HepG2 (cell line): ENCODE data around the gene ZBTB45. TPM values are rescaled to one million over a fixed set of nuclear protein-coding genes. Genes with fewer than 3 reads are reported as not detected.

Experiments
- ATAC-seq: fragments of 200-7000 bp; cut with Tn5 transposase; 3 replicates; pipeline ENCODE4 v1.9.1; 2020; ENCODE audit warnings: mild to moderate bottlenecking, moderate library complexity
- BruUV-seq: library from RNA; stranded (reverse); fragments of 400-500 nt; replicated peaks from 2 replicates; lab custom pipeline; 2021; lab: Mats Ljungman, UMichigan
- CTCF ChIA-PET: fragments of 300-600 bp; formaldehyde crosslinking; extraction: SDS; loops from one replicate; lab custom pipeline; 2021; ENCODE audit warnings: low total read pairs, inconsistent platforms, low intra/inter-chr PET ratio; lab: Yijun Ruan, JAX
- POLR2A ChIA-PET: fragments of 350-600 bp; sonication (Branson Sonifier 250); formaldehyde crosslinking; loops from one replicate; lab custom pipeline; 2020; ENCODE audit warnings: antibody characterized with exemption, inconsistent platforms; lab: Yijun Ruan, JAX
- DNase-seq: peaks from one replicate; pipeline ENCODE4 v3.0.0-alpha.2; 2015; ENCODE audit warnings: low spot score
- FAIRE-seq: peaks from 3 replicates; lab custom pipeline; 2011; peaks lifted over from hg19 to GRCh38; lab: Jason Lieb, UNC
- H2AFZ ChIP-seq: one replicate; pipeline ENCODE4 v1.6.1; 2011; ENCODE audit warnings: low read length, inconsistent platforms
- H3K27ac ChIP-seq: fragments of 300-600 bp; 3 replicates; pipeline ENCODE4 v1.8.0; 2011; ENCODE audit warnings: mixed run types, mild to moderate bottlenecking, mixed read lengths, low read length, inconsistent platforms; ENCODE audit not compliant: insufficient read depth; ENCODE audit errors: extremely low read length
- H3K27me3 ChIP-seq, 2 experiments: fragments of 200-600 bp in 1 of 2; 2 replicates in 1 of 2; 3 replicates in 1 of 2; pipeline versions ENCODE4 v1.6.0 to v1.8.0; 2011; ENCODE audit warnings: low read length in 2 of 2, mild to moderate bottlenecking in 2 of 2, moderate library complexity in 2 of 2, inconsistent platforms in 1 of 2; ENCODE audit not compliant: insufficient read depth in 2 of 2, control insufficient read depth in 1 of 2
- H3K36me3 ChIP-seq, 2 experiments: fragments of 200-600 bp in 1 of 2; replicated peaks in 1 of 2; 2 replicates in 1 of 2; 3 replicates in 1 of 2; pipeline versions ENCODE4 v1.5.1 to v1.8.0; 2011; ENCODE audit warnings: low read length in 2 of 2, inconsistent platforms in 1 of 2; ENCODE audit not compliant: insufficient read depth in 2 of 2, control insufficient read depth in 1 of 2
- H3K4me1 ChIP-seq: 2 replicates; pipeline ENCODE4 v1.5.1; 2012; ENCODE audit warnings: low read length, inconsistent platforms; ENCODE audit not compliant: insufficient read depth
- H3K4me2 ChIP-seq: 2 replicates; pipeline ENCODE4 v1.6.0; 2011; ENCODE audit warnings: low read depth, low read length, inconsistent platforms
- H3K4me3 ChIP-seq, 3 experiments: fragments of 200-600 bp in 1 of 3; sonication (generic), shearing (Covaris generic) in 1 of 3; replicated peaks in 1 of 3; 2 replicates each; pipeline ENCODE4 v1.5.1; 2011 to 2016; ENCODE audit warnings: low read length in 3 of 3, inconsistent platforms in 2 of 3, low read depth in 2 of 3, mild to moderate bottlenecking in 2 of 3, control low read depth in 1 of 3, mixed read lengths in 1 of 3; ENCODE audit not compliant: insufficient read depth in 1 of 3
- H3K79me2 ChIP-seq: one replicate; pipeline ENCODE4 v1.6.1; 2011; ENCODE audit warnings: low read length, inconsistent platforms; ENCODE audit not compliant: insufficient read depth
- H3K9ac ChIP-seq: 2 replicates; pipeline ENCODE4 v1.6.0; 2011; ENCODE audit warnings: mild to moderate bottlenecking, low read depth, low read length, inconsistent platforms; ENCODE audit not compliant: insufficient read depth
- H3K9me3 ChIP-seq: 2 replicates; pipeline ENCODE4 v1.5.1; 2012; ENCODE audit warnings: mild to moderate bottlenecking, low read length
- H4K20me1 ChIP-seq: 2 replicates; pipeline ENCODE4 v1.6.0; 2011; ENCODE audit warnings: inconsistent platforms, mild to moderate bottlenecking, low read length, moderate library complexity; ENCODE audit not compliant: insufficient read depth
- CBX1 ChIP-seq: IDR thresholded peaks from one replicate; pipeline ENCODE4 v1.6.1; 2016; ENCODE audit warnings: antibody characterized with exemption, low read depth
- MAFK ChIP-seq, 2 experiments: IDR thresholded peaks in 1 of 2; conservative IDR thresholded peaks in 1 of 2; 2 replicates each; pipeline ENCODE4 v1.6.1; 2011; ENCODE audit warnings: improper control_type of control experiment in 2 of 2, low read length in 2 of 2
- RFX3 ChIP-seq: IDR thresholded peaks from 2 replicates; pipeline ENCODE4 v1.6.1; 2016; ENCODE audit warnings: missing biosample characterization, missing genetic modification reagents
- SAP130 ChIP-seq: IDR thresholded peaks from 2 replicates; pipeline ENCODE4 v1.6.1; 2016; ENCODE audit warnings: low read depth
- ZNF780A ChIP-seq: sonication (generic); formaldehyde crosslinking; IDR thresholded peaks from 2 replicates; pipeline ENCODE4 v1.8.0; 2022; ENCODE audit warnings: mild to moderate bottlenecking, missing genetic modification reagents, moderate library complexity
- ZSCAN20 ChIP-seq: sonication (generic); formaldehyde crosslinking; IDR thresholded peaks from 2 replicates; pipeline ENCODE4 v1.4.0; 2020; ENCODE audit warnings: missing genetic modification reagents, mild to moderate bottlenecking, borderline replicate concordance
- WGBS: methylation state at CpG from one replicate; pipeline ENCODE4 v1.1.6; 2017; ENCODE audit warnings: low lambda C conversion rate; 5-methylcytosine and 5-hydroxymethylcytosine counted together
- in situ Hi-C: cut with HindIII; loops from 2 replicates; pipeline ENCODE4 v1.10.0; 2017; ENCODE audit warnings: low pct_unique_long_range_greater_than_20kb; ENCODE audit not compliant: extremely low pct_ligation_motif_present
- intact Hi-C: fragments of 100-400 bp; cut with micrococcal nuclease; formaldehyde crosslinking; loops from one replicate; pipeline ENCODE4 v1.10.0; 2022; ENCODE audit not compliant: unreplicated experiment
- polyA plus RNA-seq, 8 experiments: library from polyadenylated mRNA; depleted of rRNA in 3 of 8; stranded (reverse) in 7 of 8; unstranded in 1 of 8; fragments of >200 nt; fragmentation: Illumina TruSeq in 4 of 8; extraction: Trizol in 4 of 8; gene quantifications; 2 replicates each; pipeline versions ENCODE4 v1.2.1 to v1.2.3, GENCODE V29; 2011 to 2016; ENCODE audit warnings: low read depth in 4 of 8, missing spikeins in 1 of 8, mixed read lengths in 1 of 8; ENCODE audit not compliant: insufficient read depth in 1 of 8
- total RNA-seq, 5 experiments: library from RNA; depleted of rRNA; stranded (reverse); fragments of >200 nt; fragmentation: Illumina TruSeq; extraction: Trizol; gene quantifications; 2 replicates each; pipeline ENCODE4 v1.2.3, GENCODE V29; 2016; ENCODE audit warnings: low read depth in 1 of 5
- TF ChIP-seq, protein P1 (sequence below): sonication (generic); formaldehyde crosslinking; IDR thresholded peaks from 2 replicates; pipeline ENCODE4 v1.4.0; 2020; ENCODE audit warnings: missing genetic modification reagents
- TF ChIP-seq, protein P2 (sequence below): sonication (generic); formaldehyde crosslinking; IDR thresholded peaks from 2 replicates; pipeline ENCODE4 v1.5.1; 2020; ENCODE audit warnings: mild to moderate bottlenecking, missing genetic modification reagents, moderate library complexity
- TF ChIP-seq, protein P3 (sequence below): IDR thresholded peaks from 2 replicates; pipeline ENCODE4 v1.6.1; 2016; ENCODE audit warnings: mild to moderate bottlenecking
- TF ChIP-seq, protein P4 (sequence below): sonication (generic); formaldehyde crosslinking; IDR thresholded peaks from 2 replicates; pipeline ENCODE4 v1.9.0; 2021; ENCODE audit warnings: mild to moderate bottlenecking, missing genetic modification reagents

The ZBTB45 gene
- total and polyA plus RNA-seq, 2 of the 13 experiments (the other 11 are each of a cell fraction or from before 2014, with no cell fraction given): 3.0 to 3.7 TPM

DNA sequence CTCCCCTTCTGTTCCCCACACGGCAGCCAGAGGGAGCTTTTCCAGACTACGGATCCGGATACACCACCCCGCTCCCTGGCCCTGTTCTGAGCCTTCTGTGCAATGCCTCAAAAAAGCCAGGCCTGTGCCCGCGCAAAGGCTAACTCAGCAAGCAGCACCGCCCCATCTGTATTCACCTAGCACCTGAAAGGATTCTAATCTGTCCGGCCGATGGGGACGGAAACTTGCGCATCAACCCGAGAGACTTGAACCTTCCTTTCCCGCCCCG, 589 bp downstream of the ZBTB45 start:
- 2% methylated on average over 9 of the region's 14 CpGs for WGBS
- peaks cover 25% of the 10 kb centered on the region for H3K79me2 ChIP-seq
- ChIA-PET POLR2A (interaction anchor here (0.8 to 4.1 kb wide), 11 partner anchors 8 to 193 kb away, joined by 3 to 59 read pairs (median 14); partner anchors contain the start of genes CHMP2A, SLC27A5, TRIM28 and UBE2M), CTCF (no interaction called here)
- H2AFZ ChIP-seq: no peak overlapping the region
- H3K36me3 ChIP-seq: peaks cover 5 to 6% of the 10 kb centered on the region in 2 experiments; a peak in 4 of 5 replicates
- ATAC-seq: peak; percentile 73
- H3K9ac ChIP-seq: peak overlapping the region; percentile 89
- H3K4me1 ChIP-seq: peaks cover 31% of the 10 kb centered on the region
- no TSS peak for BruUV-seq
- H3K27ac ChIP-seq: peak overlapping the region; percentile 88
- intact Hi-C loops: loop anchor here (2.0 to 5.0 kb wide), 3 partner anchors 20 to 192 kb away; partner anchors contain the start of genes ZNF324 and ZSCAN22
- H4K20me1 ChIP-seq: no peaks in the 10 kb centered on the region
- H3K9me3 ChIP-seq: no peaks in the 10 kb centered on the region
- H3K27me3 ChIP-seq: no peaks in the 10 kb centered on the region; a peak in 1 of 5 replicates
- DNase-seq: peak; percentile 73
- peak overlapping the region; percentile 78 to 94 (median 90) for H3K4me3 ChIP-seq
- peak overlapping the region; percentile 93 for H3K4me2 ChIP-seq
- in situ Hi-C loops: no loop called here
- peak; percentile 54 for FAIRE-seq
- TF ChIP-seq, protein P1, sequence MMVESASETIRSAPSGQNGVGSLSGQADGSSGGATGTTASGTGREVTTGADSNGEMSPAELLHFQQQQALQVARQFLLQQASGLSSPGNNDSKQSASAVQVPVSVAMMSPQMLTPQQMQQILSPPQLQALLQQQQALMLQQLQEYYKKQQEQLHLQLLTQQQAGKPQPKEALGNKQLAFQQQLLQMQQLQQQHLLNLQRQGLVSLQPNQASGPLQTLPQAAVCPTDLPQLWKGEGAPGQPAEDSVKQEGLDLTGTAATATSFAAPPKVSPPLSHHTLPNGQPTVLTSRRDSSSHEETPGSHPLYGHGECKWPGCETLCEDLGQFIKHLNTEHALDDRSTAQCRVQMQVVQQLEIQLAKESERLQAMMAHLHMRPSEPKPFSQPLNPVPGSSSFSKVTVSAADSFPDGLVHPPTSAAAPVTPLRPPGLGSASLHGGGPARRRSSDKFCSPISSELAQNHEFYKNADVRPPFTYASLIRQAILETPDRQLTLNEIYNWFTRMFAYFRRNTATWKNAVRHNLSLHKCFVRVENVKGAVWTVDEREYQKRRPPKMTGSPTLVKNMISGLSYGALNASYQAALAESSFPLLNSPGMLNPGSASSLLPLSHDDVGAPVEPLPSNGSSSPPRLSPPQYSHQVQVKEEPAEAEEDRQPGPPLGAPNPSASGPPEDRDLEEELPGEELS (CRISPR knock-in tag): no peak
- TF ChIP-seq, protein P2, sequence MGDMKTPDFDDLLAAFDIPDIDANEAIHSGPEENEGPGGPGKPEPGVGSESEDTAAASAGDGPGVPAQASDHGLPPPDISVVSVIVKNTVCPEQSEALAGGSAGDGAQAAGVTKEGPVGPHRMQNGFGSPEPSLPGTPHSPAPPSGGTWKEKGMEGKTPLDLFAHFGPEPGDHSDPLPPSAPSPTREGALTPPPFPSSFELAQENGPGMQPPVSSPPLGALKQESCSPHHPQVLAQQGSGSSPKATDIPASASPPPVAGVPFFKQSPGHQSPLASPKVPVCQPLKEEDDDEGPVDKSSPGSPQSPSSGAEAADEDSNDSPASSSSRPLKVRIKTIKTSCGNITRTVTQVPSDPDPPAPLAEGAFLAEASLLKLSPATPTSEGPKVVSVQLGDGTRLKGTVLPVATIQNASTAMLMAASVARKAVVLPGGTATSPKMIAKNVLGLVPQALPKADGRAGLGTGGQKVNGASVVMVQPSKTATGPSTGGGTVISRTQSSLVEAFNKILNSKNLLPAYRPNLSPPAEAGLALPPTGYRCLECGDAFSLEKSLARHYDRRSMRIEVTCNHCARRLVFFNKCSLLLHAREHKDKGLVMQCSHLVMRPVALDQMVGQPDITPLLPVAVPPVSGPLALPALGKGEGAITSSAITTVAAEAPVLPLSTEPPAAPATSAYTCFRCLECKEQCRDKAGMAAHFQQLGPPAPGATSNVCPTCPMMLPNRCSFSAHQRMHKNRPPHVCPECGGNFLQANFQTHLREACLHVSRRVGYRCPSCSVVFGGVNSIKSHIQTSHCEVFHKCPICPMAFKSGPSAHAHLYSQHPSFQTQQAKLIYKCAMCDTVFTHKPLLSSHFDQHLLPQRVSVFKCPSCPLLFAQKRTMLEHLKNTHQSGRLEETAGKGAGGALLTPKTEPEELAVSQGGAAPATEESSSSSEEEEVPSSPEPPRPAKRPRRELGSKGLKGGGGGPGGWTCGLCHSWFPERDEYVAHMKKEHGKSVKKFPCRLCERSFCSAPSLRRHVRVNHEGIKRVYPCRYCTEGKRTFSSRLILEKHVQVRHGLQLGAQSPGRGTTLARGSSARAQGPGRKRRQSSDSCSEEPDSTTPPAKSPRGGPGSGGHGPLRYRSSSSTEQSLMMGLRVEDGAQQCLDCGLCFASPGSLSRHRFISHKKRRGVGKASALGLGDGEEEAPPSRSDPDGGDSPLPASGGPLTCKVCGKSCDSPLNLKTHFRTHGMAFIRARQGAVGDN: no peak
- TF ChIP-seq SAP130 (CRISPR knock-in tag) (peak; percentile 31; the same call in 1 of the 2 replicates), CBX1 (peak; percentile 25), MAFK (conservative IDR thresholded peaks at IDR 0.05 in 1 of 2, IDR thresholded peaks at IDR 0.05 in 1 of 2; ENCODE audit: low read length in 2 of 2) (no peak), ZSCAN20 (CRISPR knock-in tag) (no peak), ZNF780A (no peak), RFX3 (CRISPR knock-in tag) (no peak)
- TF ChIP-seq, protein P3, sequence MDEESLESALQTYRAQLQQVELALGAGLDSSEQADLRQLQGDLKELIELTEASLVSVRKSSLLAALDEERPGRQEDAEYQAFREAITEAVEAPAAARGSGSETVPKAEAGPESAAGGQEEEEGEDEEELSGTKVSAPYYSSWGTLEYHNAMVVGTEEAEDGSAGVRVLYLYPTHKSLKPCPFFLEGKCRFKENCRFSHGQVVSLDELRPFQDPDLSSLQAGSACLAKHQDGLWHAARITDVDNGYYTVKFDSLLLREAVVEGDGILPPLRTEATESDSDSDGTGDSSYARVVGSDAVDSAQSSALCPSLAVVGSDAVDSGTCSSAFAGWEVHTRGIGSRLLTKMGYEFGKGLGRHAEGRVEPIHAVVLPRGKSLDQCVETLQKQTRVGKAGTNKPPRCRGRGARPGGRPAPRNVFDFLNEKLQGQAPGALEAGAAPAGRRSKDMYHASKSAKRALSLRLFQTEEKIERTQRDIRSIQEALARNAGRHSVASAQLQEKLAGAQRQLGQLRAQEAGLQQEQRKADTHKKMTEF: no peak
- TF ChIP-seq, protein P4, sequence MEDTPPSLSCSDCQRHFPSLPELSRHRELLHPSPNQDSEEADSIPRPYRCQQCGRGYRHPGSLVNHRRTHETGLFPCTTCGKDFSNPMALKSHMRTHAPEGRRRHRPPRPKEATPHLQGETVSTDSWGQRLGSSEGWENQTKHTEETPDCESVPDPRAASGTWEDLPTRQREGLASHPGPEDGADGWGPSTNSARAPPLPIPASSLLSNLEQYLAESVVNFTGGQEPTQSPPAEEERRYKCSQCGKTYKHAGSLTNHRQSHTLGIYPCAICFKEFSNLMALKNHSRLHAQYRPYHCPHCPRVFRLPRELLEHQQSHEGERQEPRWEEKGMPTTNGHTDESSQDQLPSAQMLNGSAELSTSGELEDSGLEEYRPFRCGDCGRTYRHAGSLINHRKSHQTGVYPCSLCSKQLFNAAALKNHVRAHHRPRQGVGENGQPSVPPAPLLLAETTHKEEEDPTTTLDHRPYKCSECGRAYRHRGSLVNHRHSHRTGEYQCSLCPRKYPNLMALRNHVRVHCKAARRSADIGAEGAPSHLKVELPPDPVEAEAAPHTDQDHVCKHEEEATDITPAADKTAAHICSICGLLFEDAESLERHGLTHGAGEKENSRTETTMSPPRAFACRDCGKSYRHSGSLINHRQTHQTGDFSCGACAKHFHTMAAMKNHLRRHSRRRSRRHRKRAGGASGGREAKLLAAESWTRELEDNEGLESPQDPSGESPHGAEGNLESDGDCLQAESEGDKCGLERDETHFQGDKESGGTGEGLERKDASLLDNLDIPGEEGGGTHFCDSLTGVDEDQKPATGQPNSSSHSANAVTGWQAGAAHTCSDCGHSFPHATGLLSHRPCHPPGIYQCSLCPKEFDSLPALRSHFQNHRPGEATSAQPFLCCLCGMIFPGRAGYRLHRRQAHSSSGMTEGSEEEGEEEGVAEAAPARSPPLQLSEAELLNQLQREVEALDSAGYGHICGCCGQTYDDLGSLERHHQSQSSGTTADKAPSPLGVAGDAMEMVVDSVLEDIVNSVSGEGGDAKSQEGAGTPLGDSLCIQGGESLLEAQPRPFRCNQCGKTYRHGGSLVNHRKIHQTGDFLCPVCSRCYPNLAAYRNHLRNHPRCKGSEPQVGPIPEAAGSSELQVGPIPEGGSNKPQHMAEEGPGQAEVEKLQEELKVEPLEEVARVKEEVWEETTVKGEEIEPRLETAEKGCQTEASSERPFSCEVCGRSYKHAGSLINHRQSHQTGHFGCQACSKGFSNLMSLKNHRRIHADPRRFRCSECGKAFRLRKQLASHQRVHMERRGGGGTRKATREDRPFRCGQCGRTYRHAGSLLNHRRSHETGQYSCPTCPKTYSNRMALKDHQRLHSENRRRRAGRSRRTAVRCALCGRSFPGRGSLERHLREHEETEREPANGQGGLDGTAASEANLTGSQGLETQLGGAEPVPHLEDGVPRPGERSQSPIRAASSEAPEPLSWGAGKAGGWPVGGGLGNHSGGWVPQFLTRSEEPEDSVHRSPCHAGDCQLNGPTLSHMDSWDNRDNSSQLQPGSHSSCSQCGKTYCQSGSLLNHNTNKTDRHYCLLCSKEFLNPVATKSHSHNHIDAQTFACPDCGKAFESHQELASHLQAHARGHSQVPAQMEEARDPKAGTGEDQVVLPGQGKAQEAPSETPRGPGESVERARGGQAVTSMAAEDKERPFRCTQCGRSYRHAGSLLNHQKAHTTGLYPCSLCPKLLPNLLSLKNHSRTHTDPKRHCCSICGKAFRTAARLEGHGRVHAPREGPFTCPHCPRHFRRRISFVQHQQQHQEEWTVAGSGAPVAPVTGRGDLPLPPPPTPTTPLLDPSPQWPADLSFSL (CRISPR knock-in tag): no peak
